Measurements from ENCODE around the gene ADAMTS12. TPM values are rescaled to one million over a fixed set of nuclear protein-coding genes. Genes with fewer than 3 reads are reported as not detected.
"Not testable (repeated sequence)": the region's sequence is repeated elsewhere in the genome, so short reads cannot be mapped to it uniquely, and the experiment has no call there.

Gene ADAMTS12
- total RNA-seq, 1 experiment from 2014 or later: 2.7 TPM

DNA sequence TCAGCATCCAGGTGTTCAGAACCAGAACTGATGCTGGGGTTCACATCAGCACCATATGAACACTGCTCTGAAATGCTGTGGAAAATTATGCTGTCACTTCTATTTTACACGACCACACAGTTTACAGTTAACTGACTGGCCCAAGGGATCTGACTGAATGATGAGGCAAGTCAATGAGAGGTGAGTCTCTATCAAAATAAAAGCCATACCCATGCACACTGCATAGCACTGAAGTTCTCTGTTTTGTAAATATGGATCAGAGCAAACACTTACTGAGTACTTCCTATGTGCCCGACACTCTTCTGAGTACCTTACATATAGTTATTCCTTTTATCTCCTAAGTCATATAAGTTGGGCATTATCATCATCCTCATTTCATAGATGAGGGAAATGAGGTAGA, 328.3 kb downstream of the ADAMTS12 start:
- no peaks in the 10 kb centered on the region for H3K36me3 ChIP-seq (replicated peaks; ENCODE audit: control insufficient read depth, insufficient read depth, low read length)
- no peak overlapping the region for H3K4me3 ChIP-seq (ENCODE audit: insufficient read depth, low read depth, low read length)
- no peak for DNase-seq
- no peaks in the 10 kb centered on the region for H3K27me3 ChIP-seq (ENCODE audit: control insufficient read depth, insufficient read depth, low read length)

DNA sequence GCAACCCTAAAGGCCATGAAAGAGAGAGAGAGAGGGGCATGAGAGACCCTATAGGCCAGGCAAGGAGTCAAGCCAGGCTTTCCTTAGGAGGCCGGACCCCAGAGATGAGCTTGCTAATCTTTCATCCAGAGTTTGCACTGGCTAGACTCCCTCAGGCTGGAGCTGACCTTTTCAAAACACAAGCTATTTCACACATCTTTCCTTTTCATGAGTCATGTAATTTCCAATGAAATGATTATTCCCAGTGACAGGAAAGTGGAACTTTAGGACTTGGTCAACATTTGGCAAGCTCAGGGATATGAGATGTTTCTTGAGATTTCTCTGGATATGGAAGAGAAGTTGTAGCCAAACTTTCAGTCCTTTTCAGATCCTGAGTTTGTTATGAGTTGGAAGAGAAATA, 333.3 kb downstream of the ADAMTS12 start:
- DNase-seq: no peak
- H3K27me3 ChIP-seq (ENCODE audit: control insufficient read depth, insufficient read depth, low read length): no peaks in the 10 kb centered on the region
- no peaks in the 10 kb centered on the region for H3K36me3 ChIP-seq (replicated peaks; ENCODE audit: control insufficient read depth, insufficient read depth, low read length)

DNA sequence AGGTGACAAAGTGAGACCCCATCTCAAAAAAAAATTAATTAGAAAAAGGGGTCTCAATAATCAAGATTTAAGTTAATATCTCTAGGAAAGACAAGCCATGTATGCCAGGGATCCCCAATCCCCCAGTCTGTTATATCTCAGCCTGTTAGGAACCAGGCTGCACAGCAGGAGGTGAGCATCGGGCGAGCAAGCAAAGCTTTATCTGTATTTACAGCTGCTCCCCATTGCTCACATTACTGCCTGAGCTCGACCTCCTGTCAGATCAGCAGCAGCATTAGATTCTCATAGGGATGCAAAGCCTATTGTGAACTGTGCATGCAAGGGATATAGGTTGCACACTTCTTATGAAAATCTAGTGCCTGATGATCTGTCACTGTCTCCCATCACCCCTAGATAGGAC, 334.2 kb downstream of the ADAMTS12 start:
- Histone ChIP-seq H3K4me3 (ENCODE audit: insufficient read depth, low read depth, low read length) (no peak overlapping the region), H3K36me3 (replicated peaks; ENCODE audit: control insufficient read depth, insufficient read depth, low read length) (no peaks in the 10 kb centered on the region), H3K27me3 (ENCODE audit: control insufficient read depth, insufficient read depth, low read length) (no peaks in the 10 kb centered on the region)
- no peak for DNase-seq

More for the DNA sequence above, 333.3 kb downstream of the ADAMTS12 start:
- no peak overlapping the region for H3K4me3 ChIP-seq (ENCODE audit: insufficient read depth, low read depth, low read length)

DNA sequence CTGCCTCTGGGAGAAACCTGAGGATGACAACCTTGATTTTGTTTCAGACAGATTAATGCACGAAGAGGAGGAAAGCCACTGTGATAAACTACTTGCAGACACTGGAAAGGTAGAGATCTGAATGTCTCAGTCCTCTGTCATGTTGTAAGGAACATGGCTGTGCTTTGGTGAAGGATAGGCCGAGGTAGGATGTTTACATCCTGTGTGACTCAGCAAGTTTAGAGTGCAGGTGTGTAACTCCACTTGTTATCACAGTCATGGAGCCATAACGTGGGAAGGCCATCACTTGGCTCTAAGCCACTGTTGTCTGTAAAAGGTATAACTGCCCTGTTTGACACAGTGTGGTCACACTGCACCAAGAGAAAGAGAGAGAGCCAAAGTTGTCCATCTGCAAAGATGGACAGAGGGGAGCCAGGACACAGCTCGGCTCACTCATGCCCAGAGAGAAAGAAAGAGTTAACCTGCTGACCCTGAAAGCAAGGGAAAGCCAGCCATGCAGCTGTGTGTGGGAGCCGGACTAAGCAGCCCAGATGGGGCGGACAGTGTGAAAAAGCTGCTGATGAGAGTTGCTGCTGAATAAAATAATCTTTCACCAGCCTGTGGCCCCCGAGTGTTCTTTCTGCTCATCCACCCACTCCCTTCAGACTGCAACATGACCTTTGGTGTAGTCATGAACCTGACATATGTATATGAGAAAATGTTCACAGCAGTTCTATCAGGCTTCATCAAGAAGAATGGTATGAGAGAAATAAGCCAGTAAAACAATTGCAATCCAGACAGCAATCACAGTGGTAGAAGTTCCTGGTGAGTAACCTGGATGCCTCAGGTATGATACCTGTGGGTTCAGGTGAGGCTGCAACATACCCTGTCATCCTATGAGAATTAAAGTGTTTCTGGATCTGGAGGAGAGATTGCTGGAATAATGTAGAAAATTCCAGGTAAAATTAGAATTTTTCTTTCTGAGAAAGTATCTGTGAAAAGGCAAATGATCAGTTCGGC, 335.2 kb downstream of the ADAMTS12 start:
- Histone ChIP-seq H3K27me3 (ENCODE audit: control insufficient read depth, insufficient read depth, low read length) (no peaks in the 10 kb centered on the region), H3K36me3 (replicated peaks; ENCODE audit: control insufficient read depth, insufficient read depth, low read length) (no peaks in the 10 kb centered on the region), H3K4me3 (ENCODE audit: insufficient read depth, low read depth, low read length) (no peak overlapping the region)
- DNase-seq: no peak

DNA sequence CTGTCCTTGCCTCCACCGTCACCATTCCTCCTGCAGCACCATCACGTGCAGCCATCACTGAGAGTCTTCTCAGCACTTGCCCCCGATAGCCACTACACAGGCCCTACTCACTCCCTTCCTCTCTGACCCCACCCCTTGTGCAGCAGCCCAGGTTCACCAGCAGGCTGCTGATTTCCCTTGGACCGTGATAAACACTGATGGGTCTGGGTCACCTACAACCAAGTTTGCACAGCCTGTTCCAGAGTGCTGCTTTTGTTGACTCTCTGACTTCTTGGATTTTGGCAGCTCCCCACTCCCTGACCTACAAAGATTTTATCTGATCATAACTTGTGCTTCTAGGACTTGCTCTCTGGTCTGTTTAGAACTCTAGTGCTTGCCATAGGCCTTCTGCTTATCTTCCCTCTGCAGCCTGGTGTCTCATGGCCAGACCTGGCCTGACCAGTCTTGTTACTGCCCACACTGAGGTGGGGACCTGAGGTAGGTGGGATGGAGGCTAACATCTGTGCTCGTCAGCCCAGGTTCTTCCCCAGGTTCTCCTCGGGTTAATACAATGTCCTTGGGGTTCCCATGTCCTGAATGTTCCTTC, 341.7 kb downstream of the ADAMTS12 start:
- no peak for DNase-seq

DNA sequence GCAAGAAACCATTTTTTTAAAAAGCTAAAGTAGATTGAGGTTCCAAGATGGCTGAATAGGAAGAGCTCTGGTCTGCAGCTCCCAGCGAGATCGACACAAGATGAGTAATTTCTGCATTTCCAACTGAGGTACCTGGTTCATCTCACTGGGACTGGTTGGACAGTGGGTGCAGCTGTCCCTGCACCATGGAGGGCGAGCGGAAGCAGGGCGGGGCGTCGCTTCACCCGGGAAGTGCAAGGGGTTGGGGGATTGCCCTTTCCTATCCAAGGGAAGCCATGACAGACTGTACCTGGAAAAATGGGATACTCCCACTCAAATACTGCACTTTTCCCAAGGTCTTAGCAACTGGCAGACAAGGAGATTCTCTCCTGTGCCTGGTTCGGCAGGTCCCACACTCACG, 352.0 kb downstream of the ADAMTS12 start:
- H3K27me3 ChIP-seq (ENCODE audit: control insufficient read depth, insufficient read depth, low read length); H3K36me3 ChIP-seq (replicated peaks; ENCODE audit: control insufficient read depth, insufficient read depth, low read length); DNase-seq; H3K4me3 ChIP-seq (ENCODE audit: insufficient read depth, low read depth, low read length): not testable (repeated sequence)

More for the DNA sequence above, 341.7 kb downstream of the ADAMTS12 start:
- Histone ChIP-seq H3K27me3 (ENCODE audit: control insufficient read depth, insufficient read depth, low read length) (no peaks in the 10 kb centered on the region), H3K36me3 (replicated peaks; ENCODE audit: control insufficient read depth, insufficient read depth, low read length) (no peaks in the 10 kb centered on the region), H3K4me3 (ENCODE audit: insufficient read depth, low read depth, low read length) (no peak overlapping the region)

DNA sequence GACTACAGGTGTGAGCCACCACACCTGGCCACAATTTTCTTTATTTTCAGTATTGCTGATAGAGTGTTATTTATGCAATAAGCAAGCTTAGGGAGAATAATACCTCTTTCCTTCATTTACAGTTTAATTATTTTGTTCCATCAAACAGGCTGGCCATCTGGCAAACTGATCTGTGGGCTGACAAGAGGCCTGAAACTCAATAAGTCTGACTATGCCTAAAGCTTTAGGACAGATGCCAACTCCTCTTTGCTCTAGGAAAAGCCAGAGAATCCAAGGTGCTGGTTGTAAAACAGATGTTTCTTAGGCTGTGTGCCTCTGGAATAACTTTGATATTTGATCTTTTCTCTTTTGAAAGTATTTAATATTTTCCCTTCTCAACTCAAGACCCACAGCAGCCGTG, 352.6 kb downstream of the ADAMTS12 start:
- Histone ChIP-seq H3K36me3 (replicated peaks; ENCODE audit: control insufficient read depth, insufficient read depth, low read length) (no peaks in the 10 kb centered on the region), H3K27me3 (ENCODE audit: control insufficient read depth, insufficient read depth, low read length) (no peaks in the 10 kb centered on the region), H3K4me3 (ENCODE audit: insufficient read depth, low read depth, low read length) (no peak overlapping the region)
- DNase-seq: no peak

DNA sequence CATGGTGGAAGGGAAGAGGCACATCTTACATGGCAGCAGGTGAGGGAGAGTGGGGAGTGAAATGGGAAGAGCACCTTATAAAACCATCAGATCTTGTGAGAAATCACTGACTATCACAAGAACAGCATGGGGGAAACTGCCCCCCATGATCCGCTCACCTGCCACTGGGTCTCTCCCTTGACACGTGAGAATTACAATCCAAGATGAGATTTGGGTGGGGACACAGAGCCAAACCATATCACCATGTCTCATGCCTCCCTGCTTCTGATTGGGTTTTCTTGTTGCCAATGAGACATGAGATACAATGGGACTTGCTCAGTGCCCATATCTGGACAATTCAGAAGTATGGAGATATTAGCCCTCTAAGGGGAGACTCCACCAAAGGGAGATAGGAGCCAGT, 353.6 kb downstream of the ADAMTS12 start:
- H3K36me3 ChIP-seq (replicated peaks; ENCODE audit: control insufficient read depth, insufficient read depth, low read length): no peaks in the 10 kb centered on the region
- H3K4me3 ChIP-seq (ENCODE audit: insufficient read depth, low read depth, low read length): no peak overlapping the region
- H3K27me3 ChIP-seq (ENCODE audit: control insufficient read depth, insufficient read depth, low read length): no peaks in the 10 kb centered on the region
- no peak for DNase-seq

DNA sequence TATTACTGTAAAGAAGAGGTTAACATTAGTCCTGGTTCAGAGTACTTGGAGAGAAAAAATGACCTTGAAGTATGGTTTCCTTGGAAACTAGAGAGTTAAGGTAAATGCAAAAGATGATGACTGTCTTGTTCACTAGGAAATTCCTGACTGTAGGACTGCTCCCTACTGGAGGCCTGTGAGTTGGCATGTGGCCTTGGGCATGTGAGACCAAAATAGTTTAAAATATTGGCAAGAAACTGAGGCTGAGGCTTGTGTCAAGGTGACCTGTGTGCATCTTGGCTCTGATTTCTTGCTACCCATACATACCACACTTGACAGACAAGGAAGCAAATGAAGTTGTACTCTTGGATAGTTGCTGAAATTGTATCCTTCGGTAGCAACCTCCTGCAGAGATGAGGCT, 354.6 kb downstream of the ADAMTS12 start:
- no peak for DNase-seq
- H3K36me3 ChIP-seq (replicated peaks; ENCODE audit: control insufficient read depth, insufficient read depth, low read length): no peaks in the 10 kb centered on the region

DNA sequence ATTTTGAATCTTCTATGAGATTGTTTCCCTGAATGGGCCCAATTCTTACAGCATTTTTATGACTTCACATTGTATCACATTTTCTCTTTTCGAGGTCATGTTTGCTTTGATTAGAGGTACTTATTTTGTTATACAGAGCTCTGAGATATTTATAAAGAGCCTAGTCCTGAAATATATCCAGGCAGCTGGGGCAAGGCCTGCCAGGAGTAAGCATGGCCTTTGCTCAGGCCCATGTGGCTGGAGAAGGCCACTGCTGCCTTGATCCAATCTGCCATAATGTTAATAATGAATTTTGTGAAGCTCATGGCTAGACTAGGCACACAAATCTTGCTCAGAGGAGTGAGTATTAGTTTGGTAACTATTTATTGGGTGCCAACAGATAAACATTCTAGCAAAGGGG, 355.0 kb downstream of the ADAMTS12 start:
- no peaks in the 10 kb centered on the region for H3K27me3 ChIP-seq (ENCODE audit: control insufficient read depth, insufficient read depth, low read length)
- DNase-seq: no peak
- H3K36me3 ChIP-seq (replicated peaks; ENCODE audit: control insufficient read depth, insufficient read depth, low read length): no peaks in the 10 kb centered on the region
- no peak overlapping the region for H3K4me3 ChIP-seq (ENCODE audit: insufficient read depth, low read depth, low read length)

More for the DNA sequence above, 354.6 kb downstream of the ADAMTS12 start:
- no peaks in the 10 kb centered on the region for H3K27me3 ChIP-seq (ENCODE audit: control insufficient read depth, insufficient read depth, low read length)
- no peak overlapping the region for H3K4me3 ChIP-seq (ENCODE audit: insufficient read depth, low read depth, low read length)

DNA sequence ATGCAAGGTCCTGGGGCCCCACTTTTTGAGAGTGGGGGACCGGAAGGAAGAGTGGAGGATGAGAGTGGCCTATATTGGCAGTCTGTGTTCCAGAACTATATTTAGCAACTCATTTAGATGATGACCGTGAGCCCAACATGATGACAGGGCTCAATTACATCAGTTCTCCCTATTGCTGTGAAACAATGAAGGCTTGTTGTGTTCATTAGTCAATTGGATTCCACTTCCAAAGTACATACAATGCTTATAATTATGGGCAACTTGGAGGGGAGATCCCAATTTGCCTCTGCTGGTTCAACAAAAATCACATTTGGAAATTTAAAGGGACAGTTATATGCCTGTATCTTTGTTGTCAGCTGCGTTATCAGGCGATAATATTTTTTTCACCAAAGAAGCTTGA, 360.0 kb downstream of the ADAMTS12 start:
- no peaks in the 10 kb centered on the region for H3K36me3 ChIP-seq (replicated peaks; ENCODE audit: control insufficient read depth, insufficient read depth, low read length)
- no peak for DNase-seq
- no peaks in the 10 kb centered on the region for H3K27me3 ChIP-seq (ENCODE audit: control insufficient read depth, insufficient read depth, low read length)
- H3K4me3 ChIP-seq (ENCODE audit: insufficient read depth, low read depth, low read length): no peak overlapping the region

DNA sequence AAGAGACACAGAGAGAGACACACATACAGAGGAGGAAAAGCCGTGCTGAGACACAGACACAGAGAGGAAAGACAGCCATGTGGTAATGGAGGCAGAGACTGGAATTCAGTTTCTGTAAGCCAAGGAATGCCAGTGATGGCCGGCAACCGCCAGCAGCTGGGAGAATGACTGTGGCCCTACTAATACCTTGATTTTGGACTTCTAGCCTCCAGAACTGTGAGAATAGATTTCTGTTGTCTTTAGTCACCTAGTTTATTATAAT, 360.8 kb downstream of the ADAMTS12 start:
- H3K27me3 ChIP-seq (ENCODE audit: control insufficient read depth, insufficient read depth, low read length): no peaks in the 10 kb centered on the region
- H3K4me3 ChIP-seq (ENCODE audit: insufficient read depth, low read depth, low read length): no peak overlapping the region
- no peaks in the 10 kb centered on the region for H3K36me3 ChIP-seq (replicated peaks; ENCODE audit: control insufficient read depth, insufficient read depth, low read length)
- DNase-seq: no peak

DNA sequence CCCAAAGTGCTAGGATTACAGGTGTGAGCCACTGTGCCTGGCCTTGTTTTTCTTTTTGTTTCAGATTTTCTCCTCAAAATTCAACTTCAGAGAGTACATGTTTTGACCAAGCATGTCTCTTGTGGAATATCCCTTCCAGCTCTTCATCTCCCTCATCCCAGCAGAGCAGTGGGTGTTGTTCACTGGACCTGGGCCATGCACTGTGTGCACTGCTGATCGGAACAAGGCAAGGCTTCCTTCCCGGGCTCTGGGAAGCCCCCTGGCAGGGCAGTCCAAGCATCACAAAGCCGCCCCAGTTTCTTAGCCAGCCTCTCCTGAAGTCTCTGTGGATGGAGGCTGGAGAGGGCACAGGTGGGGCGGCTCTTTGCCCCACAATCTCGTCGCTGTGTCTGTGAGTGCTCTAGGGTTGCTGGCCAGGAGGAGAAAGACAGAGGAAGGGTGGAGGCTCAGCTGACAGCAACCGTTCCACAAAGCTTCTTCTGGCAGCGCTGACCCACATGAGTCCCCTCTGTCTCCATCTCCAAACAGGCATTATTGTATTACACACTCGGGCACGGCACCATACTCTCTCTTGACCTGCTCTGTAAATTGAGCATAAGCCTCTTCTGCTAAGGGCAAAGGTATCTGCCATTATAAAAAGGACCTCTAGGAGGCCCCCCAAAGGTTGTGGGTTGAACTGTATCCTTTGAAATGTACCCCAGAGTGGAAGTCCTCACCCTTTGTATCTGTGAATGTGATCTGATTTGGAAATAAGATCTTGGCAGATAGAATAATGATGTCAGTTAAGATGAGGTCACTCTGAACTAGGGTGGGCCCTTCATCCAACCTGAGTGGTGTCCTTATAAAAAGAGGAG, 361.4 kb downstream of the ADAMTS12 start:
- H3K36me3 ChIP-seq (replicated peaks; ENCODE audit: control insufficient read depth, insufficient read depth, low read length): no peaks in the 10 kb centered on the region
- H3K4me3 ChIP-seq (ENCODE audit: insufficient read depth, low read depth, low read length): no peak overlapping the region
- DNase-seq: peak; percentile 49
- H3K27me3 ChIP-seq (ENCODE audit: control insufficient read depth, insufficient read depth, low read length): no peaks in the 10 kb centered on the region

DNA sequence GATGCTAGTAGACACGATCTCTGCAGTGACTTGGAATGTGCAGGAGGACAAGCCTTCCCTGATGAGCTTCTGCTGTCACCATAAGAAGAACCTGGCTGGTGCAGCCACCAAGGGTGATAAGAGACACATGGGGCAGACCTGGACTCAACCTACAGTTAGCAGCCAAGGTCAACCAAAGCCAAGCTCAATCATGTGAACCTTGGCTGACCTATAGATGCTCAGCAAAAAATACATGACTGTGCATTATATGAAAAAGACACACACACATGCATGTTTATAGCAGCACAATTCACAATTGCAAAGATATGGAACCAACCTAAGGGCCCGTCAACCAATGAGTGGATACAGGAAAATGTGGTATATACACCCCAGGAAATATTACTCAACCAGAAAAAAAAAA, 364.1 kb downstream of the ADAMTS12 start:
- no peaks in the 10 kb centered on the region for H3K36me3 ChIP-seq (replicated peaks; ENCODE audit: control insufficient read depth, insufficient read depth, low read length)
- no peak overlapping the region for H3K4me3 ChIP-seq (ENCODE audit: insufficient read depth, low read depth, low read length)
- no peak for DNase-seq
- H3K27me3 ChIP-seq (ENCODE audit: control insufficient read depth, insufficient read depth, low read length): no peaks in the 10 kb centered on the region

DNA sequence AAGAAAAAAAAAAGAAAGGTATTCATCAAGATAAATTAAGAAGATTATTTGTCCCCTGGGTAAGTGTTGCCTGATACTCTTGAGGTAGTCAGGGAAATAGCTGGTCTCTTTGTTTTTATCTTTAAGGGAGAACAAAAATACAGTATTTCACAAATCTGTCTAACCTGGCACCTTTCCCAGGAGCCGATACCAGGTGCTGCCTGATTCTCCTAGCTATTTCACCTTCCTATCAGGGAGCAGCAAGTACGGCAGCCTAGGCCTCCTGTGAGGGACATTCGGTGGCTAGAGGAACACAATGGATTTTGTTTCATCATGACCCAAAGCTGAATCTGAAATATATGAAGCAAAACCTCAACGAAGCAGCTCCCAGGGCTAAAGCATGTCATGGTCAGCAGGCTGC, 365.0 kb downstream of the ADAMTS12 start:
- H3K27me3 ChIP-seq (ENCODE audit: control insufficient read depth, insufficient read depth, low read length): no peaks in the 10 kb centered on the region
- H3K36me3 ChIP-seq (replicated peaks; ENCODE audit: control insufficient read depth, insufficient read depth, low read length): no peaks in the 10 kb centered on the region
- H3K4me3 ChIP-seq (ENCODE audit: insufficient read depth, low read depth, low read length): no peak overlapping the region
- DNase-seq: no peak
